GM12878 (cell line): ENCODE data around the gene MST1R. TPM values are rescaled to one million over a fixed set of nuclear protein-coding genes. Genes with fewer than 3 reads are reported as not detected.

Experiments used
- polyA plus RNA-seq, 11 experiments: library from polyadenylated mRNA; depleted of rRNA in 4 of 11; unstranded in 6 of 11; stranded (reverse) in 5 of 11; fragments of >200 nt; fragmentation: Nextera tagmentation in 4 of 11; fragmentation: Illumina TruSeq in 1 of 11; extraction: Ambion mirVana in 4 of 11; extraction: Trizol in 1 of 11; gene quantifications; 1 replicate in 1 of 11; 2 replicates in 10 of 11; pipeline versions ENCODE4 v1.2.1 to v1.2.3, GENCODE V29; 2011 to 2016; ENCODE audit warnings: inconsistent platforms in 2 of 11, missing spikeins in 2 of 11, low read depth in 1 of 11
- small RNA-seq: library from RNA; depleted of rRNA; stranded (forward); fragments of <200 nt; gene quantifications from one replicate; pipeline ENCODE3, GENCODE V24; 2014
- total RNA-seq, 4 experiments: library from RNA; depleted of rRNA in 3 of 4; stranded (reverse); fragments of >200 nt in 3 of 4; fragmentation: Illumina TruSeq in 1 of 4; extraction: Trizol in 1 of 4; gene quantifications; 2 replicates each; pipeline versions ENCODE4 v1.2.1 to v1.2.3, GENCODE V29; 2013 to 2021

Gene MST1R
- total and polyA plus RNA-seq, 10 of the 15 experiments (the other 5 are each of a cell fraction or from before 2014, with no cell fraction given), result 0.40 to 5.6 (median 1.2) TPM

Small RNAs within 50 kb of the gene (small RNA-seq; reads per million reads assigned to genes)
- gene RN7SL217P, result not detected

Other genes starting within 250 kb of the MST1R start
Only the 7 nearest of the 14 such genes appear.
- not detected in 2 replicates for gene CDHR4, start 104.0 kb downstream of the MST1R start, total RNA-seq (2014; rRNA removed)
- gene CDHR4, start 104.0 kb downstream of the MST1R start, total RNA-seq (2014; rRNA removed; fragmentation: Illumina TruSeq; extraction: Trizol), result not detected in 2 replicates
- gene CDHR4, start 104.0 kb downstream of the MST1R start, total RNA-seq (2021), result not detected in 2 replicates
- gene CDHR4, start 104.0 kb downstream of the MST1R start, polyA plus RNA-seq (2011; rRNA removed), result not detected in 2 replicates
- gene CDHR4, start 104.0 kb downstream of the MST1R start, polyA plus RNA-seq (2014; fragmentation: Illumina TruSeq; extraction: Trizol), result not detected in 2 replicates
- not detected for gene CDHR4, start 104.0 kb downstream of the MST1R start, polyA plus RNA-seq (2014; fragmentation: Nextera tagmentation; extraction: Ambion mirVana)
- not detected in 2 replicates for gene CDHR4, start 104.0 kb downstream of the MST1R start, polyA plus RNA-seq (2014; rRNA removed)
- not detected for gene CDHR4, start 104.0 kb downstream of the MST1R start, polyA plus RNA-seq (2016; fragmentation: Nextera tagmentation; extraction: Ambion mirVana)
- gene INKA1, start 100.6 kb downstream of the MST1R start, total RNA-seq (2014; rRNA removed), result 9.3 and 11.9 TPM in 2 replicates
- gene INKA1, start 100.6 kb downstream of the MST1R start, total RNA-seq (2014; rRNA removed; fragmentation: Illumina TruSeq; extraction: Trizol), result 3.8 and 4.2 TPM in 2 replicates
- 6.0 and 9.2 TPM in 2 replicates for gene INKA1, start 100.6 kb downstream of the MST1R start, total RNA-seq (2021)
- 0.94 and 1.6 TPM in 2 replicates for gene INKA1, start 100.6 kb downstream of the MST1R start, polyA plus RNA-seq (2011; rRNA removed)
- 2.1 TPM in 1 of 2 replicates, not detected in the other for gene INKA1, start 100.6 kb downstream of the MST1R start, polyA plus RNA-seq (2014; fragmentation: Illumina TruSeq; extraction: Trizol)
- 1 to 10 TPM in 1 of 2 experiments, under 1 TPM in 1; 0.32 to 1.4 TPM for gene INKA1, start 100.6 kb downstream of the MST1R start, polyA plus RNA-seq (2014; fragmentation: Nextera tagmentation; extraction: Ambion mirVana)
- gene INKA1, start 100.6 kb downstream of the MST1R start, polyA plus RNA-seq (2014; rRNA removed), result 10.2 and 10.5 TPM in 2 replicates
- 1 to 10 TPM; 9.0 to 9.9 TPM for gene INKA1, start 100.6 kb downstream of the MST1R start, polyA plus RNA-seq (2016; fragmentation: Nextera tagmentation; extraction: Ambion mirVana)
- 71.2 and 79.6 TPM in 2 replicates for gene UBA7, start 89.9 kb downstream of the MST1R start, total RNA-seq (2014; rRNA removed)
- gene UBA7, start 89.9 kb downstream of the MST1R start, total RNA-seq (2014; rRNA removed; fragmentation: Illumina TruSeq; extraction: Trizol), result 35.1 and 38.9 TPM in 2 replicates
- gene UBA7, start 89.9 kb downstream of the MST1R start, total RNA-seq (2021), result 108 and 116 TPM in 2 replicates
- gene UBA7, start 89.9 kb downstream of the MST1R start, polyA plus RNA-seq (2011; rRNA removed), result 34.1 and 65.8 TPM in 2 replicates
- 25.9 and 57.4 TPM in 2 replicates for gene UBA7, start 89.9 kb downstream of the MST1R start, polyA plus RNA-seq (2014; fragmentation: Illumina TruSeq; extraction: Trizol)
- 10 to 100 TPM; 11.8 to 22.2 TPM for gene UBA7, start 89.9 kb downstream of the MST1R start, polyA plus RNA-seq (2014; fragmentation: Nextera tagmentation; extraction: Ambion mirVana)
- 105 and 112 TPM in 2 replicates for gene UBA7, start 89.9 kb downstream of the MST1R start, polyA plus RNA-seq (2014; rRNA removed)
- 10 to 100 TPM; 34.6 to 36.0 TPM for gene UBA7, start 89.9 kb downstream of the MST1R start, polyA plus RNA-seq (2016; fragmentation: Nextera tagmentation; extraction: Ambion mirVana)
- 20.9 and 21.1 TPM in 2 replicates for gene TRAIP, start 47.3 kb downstream of the MST1R start, total RNA-seq (2014; rRNA removed)
- gene TRAIP, start 47.3 kb downstream of the MST1R start, total RNA-seq (2014; rRNA removed; fragmentation: Illumina TruSeq; extraction: Trizol), result 14.7 and 15.9 TPM in 2 replicates
- 19.5 and 23.7 TPM in 2 replicates for gene TRAIP, start 47.3 kb downstream of the MST1R start, total RNA-seq (2021)
- gene TRAIP, start 47.3 kb downstream of the MST1R start, polyA plus RNA-seq (2011; rRNA removed), result 12.5 and 18.6 TPM in 2 replicates
- gene TRAIP, start 47.3 kb downstream of the MST1R start, polyA plus RNA-seq (2014; fragmentation: Illumina TruSeq; extraction: Trizol), result 17.9 and 22.1 TPM in 2 replicates
- gene TRAIP, start 47.3 kb downstream of the MST1R start, polyA plus RNA-seq (2014; fragmentation: Nextera tagmentation; extraction: Ambion mirVana), result 10 to 100 TPM; 33.6 to 37.0 TPM
- gene TRAIP, start 47.3 kb downstream of the MST1R start, polyA plus RNA-seq (2014; rRNA removed), result 22.4 and 25.1 TPM in 2 replicates
- 10 to 100 TPM; 26.8 to 31.2 TPM for gene TRAIP, start 47.3 kb downstream of the MST1R start, polyA plus RNA-seq (2016; fragmentation: Nextera tagmentation; extraction: Ambion mirVana)
- gene CAMKV, start 34.0 kb downstream of the MST1R start, total RNA-seq (2014; rRNA removed), result not detected in 2 replicates
- not detected in 2 replicates for gene CAMKV, start 34.0 kb downstream of the MST1R start, total RNA-seq (2014; rRNA removed; fragmentation: Illumina TruSeq; extraction: Trizol)
- 0.16 TPM in 1 of 2 replicates, not detected in the other for gene CAMKV, start 34.0 kb downstream of the MST1R start, total RNA-seq (2021)
- gene CAMKV, start 34.0 kb downstream of the MST1R start, polyA plus RNA-seq (2011; rRNA removed), result 0.13 TPM in 1 of 2 replicates, not detected in the other
- gene CAMKV, start 34.0 kb downstream of the MST1R start, polyA plus RNA-seq (2014; fragmentation: Illumina TruSeq; extraction: Trizol), result not detected in 2 replicates
- not detected for gene CAMKV, start 34.0 kb downstream of the MST1R start, polyA plus RNA-seq (2014; fragmentation: Nextera tagmentation; extraction: Ambion mirVana)
- gene CAMKV, start 34.0 kb downstream of the MST1R start, polyA plus RNA-seq (2014; rRNA removed), result 0.05 TPM in 1 of 2 replicates, not detected in the other
- gene CAMKV, start 34.0 kb downstream of the MST1R start, polyA plus RNA-seq (2016; fragmentation: Nextera tagmentation; extraction: Ambion mirVana), result under 1 TPM; 0.06 to 0.20 TPM
- gene MON1A, start 25.9 kb upstream of the MST1R start, total RNA-seq (2014; rRNA removed), result 9.9 TPM in 2 replicates
- 2.6 and 3.5 TPM in 2 replicates for gene MON1A, start 25.9 kb upstream of the MST1R start, total RNA-seq (2014; rRNA removed; fragmentation: Illumina TruSeq; extraction: Trizol)
- gene MON1A, start 25.9 kb upstream of the MST1R start, total RNA-seq (2021), result 9.0 and 10.3 TPM in 2 replicates
- gene MON1A, start 25.9 kb upstream of the MST1R start, polyA plus RNA-seq (2011; rRNA removed), result 2.1 and 6.2 TPM in 2 replicates
- gene MON1A, start 25.9 kb upstream of the MST1R start, polyA plus RNA-seq (2014; fragmentation: Illumina TruSeq; extraction: Trizol), result 0.98 and 4.0 TPM in 2 replicates
- 1 to 10 TPM; 1.3 to 2.4 TPM for gene MON1A, start 25.9 kb upstream of the MST1R start, polyA plus RNA-seq (2014; fragmentation: Nextera tagmentation; extraction: Ambion mirVana)
- 10.3 and 10.8 TPM in 2 replicates for gene MON1A, start 25.9 kb upstream of the MST1R start, polyA plus RNA-seq (2014; rRNA removed)
- 10 to 100 TPM in 1 of 2 experiments, 1 to 10 TPM in 1; 9.2 to 10.5 TPM for gene MON1A, start 25.9 kb upstream of the MST1R start, polyA plus RNA-seq (2016; fragmentation: Nextera tagmentation; extraction: Ambion mirVana)
- 56.4 and 62.5 TPM in 2 replicates for gene RBM6, start 36.3 kb upstream of the MST1R start, total RNA-seq (2014; rRNA removed)
- gene RBM6, start 36.3 kb upstream of the MST1R start, total RNA-seq (2014; rRNA removed; fragmentation: Illumina TruSeq; extraction: Trizol), result 94.1 and 94.6 TPM in 2 replicates
- gene RBM6, start 36.3 kb upstream of the MST1R start, total RNA-seq (2021), result 66.5 and 72.7 TPM in 2 replicates
- gene RBM6, start 36.3 kb upstream of the MST1R start, polyA plus RNA-seq (2011; rRNA removed), result 103 and 128 TPM in 2 replicates
- gene RBM6, start 36.3 kb upstream of the MST1R start, polyA plus RNA-seq (2014; fragmentation: Illumina TruSeq; extraction: Trizol), result 102 and 136 TPM in 2 replicates
- gene RBM6, start 36.3 kb upstream of the MST1R start, polyA plus RNA-seq (2014; fragmentation: Nextera tagmentation; extraction: Ambion mirVana), result 10 to 100 TPM; 45.3 to 84.4 TPM
- 73.6 and 89.8 TPM in 2 replicates for gene RBM6, start 36.3 kb upstream of the MST1R start, polyA plus RNA-seq (2014; rRNA removed)
- gene RBM6, start 36.3 kb upstream of the MST1R start, polyA plus RNA-seq (2016; fragmentation: Nextera tagmentation; extraction: Ambion mirVana), result 10 to 100 TPM; 70.6 to 78.2 TPM